Heart right ventricle (tissue), 16 donors: ENCODE data around the gene THSD7B. TPM values are rescaled to one million over a fixed set of nuclear protein-coding genes. Genes with fewer than 3 reads are reported as not detected.
"Not testable (repeated sequence)": the region's sequence is repeated elsewhere in the genome, so short reads cannot be mapped to it uniquely, and the experiment has no call there.

Experiments
- ATAC-seq, 8 donors: fragments of 200-7000 bp; cut with Tn5 transposase; one replicate each; pipeline ENCODE4 v1.9.1; 2020; ENCODE audit warnings: mild to moderate bottlenecking in 8 of 8, moderate library complexity in 8 of 8, moderate number of reproducible peaks in 1 of 8
- DNase-seq, 2 donors: peaks; one replicate each; pipeline ENCODE4 v3.0.0-alpha.2; 2020
- H3K27ac ChIP-seq, 10 donors: fragments of 200-600 bp; sonication (generic) in 2 of 10; one replicate each; pipeline versions ENCODE4 v1.5.0 to v1.8.0; 2020 to 2022; ENCODE audit warnings: mild to moderate bottlenecking in 3 of 10
- H3K27me3 ChIP-seq, 7 donors: fragments of 200-600 bp; one replicate each; pipeline ENCODE4 v1.8.0; 2021 to 2022; ENCODE audit warnings: mild to moderate bottlenecking in 2 of 7
- H3K36me3 ChIP-seq, 9 donors: fragments of 200-600 bp; sonication (generic) in 1 of 9; one replicate each; pipeline versions ENCODE4 v1.5.0 to v1.8.0; 2020 to 2022; ENCODE audit warnings: mild to moderate bottlenecking in 2 of 9
- H3K4me1 ChIP-seq, 9 donors: fragments of 200-600 bp; sonication (generic) in 1 of 9; one replicate each; pipeline versions ENCODE4 v1.5.0 to v1.8.0; 2020 to 2022; ENCODE audit warnings: mild to moderate bottlenecking in 4 of 9
- H3K4me3 ChIP-seq, 10 donors: fragments of 200-600 bp; sonication (generic) in 2 of 10; one replicate each; pipeline versions ENCODE4 v1.5.0 to v1.8.0; 2020 to 2022; ENCODE audit warnings: mild to moderate bottlenecking in 7 of 10, moderate library complexity in 2 of 10
- H3K9me3 ChIP-seq, 11 donors: fragments of 200-600 bp in 10 of 11; sonication (generic) in 2 of 11; one replicate each; pipeline versions ENCODE4 v1.5.0 to v1.8.0; 2013 to 2022; ENCODE audit warnings: mild to moderate bottlenecking in 2 of 11, control low read depth in 1 of 11, moderate library complexity in 1 of 11
- WGBS, 2 donors: extraction: QIAGEN DNeasy Blood & Tissue Kit; methylation state at CpG; one replicate each; pipeline ENCODE4 v1.1.7; 2013; ENCODE audit warnings: inconsistent platforms in 1 of 2; 5-methylcytosine and 5-hydroxymethylcytosine counted together
- intact Hi-C, 10 donors: fragments of 100-400 bp; cut with DNase I; formaldehyde crosslinking; loops; one replicate each; pipeline versions ENCODE4 v1.11.1 to v1.14.2; 2022
- polyA plus RNA-seq, 2 donors: library from polyadenylated mRNA; stranded (reverse); fragments of 200-250 nt; gene quantifications; one replicate each; pipeline ENCODE4 v1.2.3, GENCODE V29; 2013
- total RNA-seq, 10 donors: library from RNA; stranded (reverse); fragmentation: NEBNext Ultra II Directional in 3 of 10; extraction: Animal tissue kit (Norgen Biotek cat#: 25700) in 3 of 10; gene quantifications; one replicate each; pipeline versions ENCODE4 v1.2.1 to v1.2.4, GENCODE V29; 2021 to 2023
- TF ChIP-seq, protein P1 (sequence below), 9 donors: fragments of 200-600 bp; sonication (generic) in 2 of 9; IDR thresholded peaks; one replicate each; pipeline versions ENCODE4 v1.5.0 to v1.8.0; 2021 to 2022; ENCODE audit warnings: antibody characterized with exemption in 9 of 9, mild to moderate bottlenecking in 5 of 9, moderate library complexity in 1 of 9
- donor health status: Arrhythmogenic right ventricular cardiomyopathy.
- donor health status: ischemic (EF 13 %, LVEDD 7.1; RV severe dilation, severe dysfunction).
- donor health status: healthy with polysubstance abuse.
- donor health status: DM: no; HTN: yes; CAD: no.
- donor health status: DM: no; HTN: no; CAD: no.
- donor health status: ischemic (EF 25% LVEDD 6.9; RV normal size, moderate dysfunction).
- donor health status: ischemic (EF 25% LVEDD 5.7; RV mildly dilated, moderate dysfunction).
- donor health status: healthy.
- donor health status: DM: yes; HTN: yes; CAD: no.
- donor health status: Ischemic cardiomyopathy.
- donor health status: ischemic (EF 35%, LVEDD 5.7; RV mildly dilated, moderate dysfunction).
- donor health status: nonischemic (EF 11% LVEDD 7.7; RV severe dilation, severe dysfunction).
- donor health status: DM: yes; HTN: yes; CAD: no.
- donor health status: PGD.
- donor health status: ischemic (EF 29% LVEDD 5.4; RV normal size, mild dysfunction).
- donor health status: nonischemic (EF 23%, LVEDD 6.1; RV moderate dilation, normal function).

THSD7B gene
- total and polyA plus RNA-seq, 12 donors = 0.01 to 0.39 (median 0.18) TPM

DNA sequence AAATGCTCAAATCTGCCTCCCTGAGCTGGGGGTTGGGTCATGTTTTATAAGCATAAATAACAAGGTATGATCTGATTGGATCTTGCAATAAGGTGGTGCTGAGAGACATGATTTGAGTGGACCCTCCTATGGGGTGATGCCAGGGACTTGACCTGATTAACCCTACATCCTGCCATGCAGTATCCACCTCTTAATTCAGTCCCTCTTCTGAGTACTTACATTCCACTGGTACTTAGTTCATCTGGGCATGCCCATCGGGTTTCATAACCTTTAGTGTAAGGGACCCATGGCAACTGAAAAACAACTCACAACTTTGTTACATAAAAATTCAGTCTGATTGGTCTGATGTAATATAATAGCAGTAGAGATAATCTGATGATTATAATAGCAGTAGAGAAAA is 801.0 kb downstream of the THSD7B start:
- Histone ChIP-seq H3K27ac (no peak overlapping the region), H3K4me1 (no peaks in the 10 kb centered on the region), H3K9me3 (peaks cover 0 to 13% (median 0%) of the 10 kb centered on the region in 11 donors), H3K36me3 (no peaks in the 10 kb centered on the region), H3K4me3 (no peak overlapping the region), H3K27me3 (no peaks in the 10 kb centered on the region)
- ATAC-seq (no peak), DNase-seq (no peak)
- intact Hi-C loops = no loop called here
- TF ChIP-seq, protein P1, sequence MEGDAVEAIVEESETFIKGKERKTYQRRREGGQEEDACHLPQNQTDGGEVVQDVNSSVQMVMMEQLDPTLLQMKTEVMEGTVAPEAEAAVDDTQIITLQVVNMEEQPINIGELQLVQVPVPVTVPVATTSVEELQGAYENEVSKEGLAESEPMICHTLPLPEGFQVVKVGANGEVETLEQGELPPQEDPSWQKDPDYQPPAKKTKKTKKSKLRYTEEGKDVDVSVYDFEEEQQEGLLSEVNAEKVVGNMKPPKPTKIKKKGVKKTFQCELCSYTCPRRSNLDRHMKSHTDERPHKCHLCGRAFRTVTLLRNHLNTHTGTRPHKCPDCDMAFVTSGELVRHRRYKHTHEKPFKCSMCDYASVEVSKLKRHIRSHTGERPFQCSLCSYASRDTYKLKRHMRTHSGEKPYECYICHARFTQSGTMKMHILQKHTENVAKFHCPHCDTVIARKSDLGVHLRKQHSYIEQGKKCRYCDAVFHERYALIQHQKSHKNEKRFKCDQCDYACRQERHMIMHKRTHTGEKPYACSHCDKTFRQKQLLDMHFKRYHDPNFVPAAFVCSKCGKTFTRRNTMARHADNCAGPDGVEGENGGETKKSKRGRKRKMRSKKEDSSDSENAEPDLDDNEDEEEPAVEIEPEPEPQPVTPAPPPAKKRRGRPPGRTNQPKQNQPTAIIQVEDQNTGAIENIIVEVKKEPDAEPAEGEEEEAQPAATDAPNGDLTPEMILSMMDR (IDR thresholded peaks at IDR 0.05) = no peak
- WGBS, 2 donors = 79 to 92% methylated on average over 1 of the region's 1 CpG

DNA sequence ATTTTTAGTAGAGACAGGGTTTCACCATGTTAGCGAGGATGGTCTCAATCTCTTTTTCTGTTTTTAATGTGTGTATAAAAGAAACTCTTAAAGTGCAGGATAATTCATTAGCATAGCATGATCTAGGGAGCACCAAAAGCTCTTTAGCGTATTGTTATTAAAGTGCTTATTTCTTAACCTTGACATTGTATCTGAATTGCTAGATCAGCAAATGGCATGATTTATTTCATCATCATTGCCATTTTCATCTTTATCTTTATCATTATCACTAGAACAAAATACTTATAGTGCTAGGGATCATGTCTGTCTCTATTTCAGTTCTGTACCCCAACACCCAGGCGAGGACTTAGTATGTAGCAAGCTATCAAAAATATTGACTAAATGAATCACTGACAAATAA is 805.1 kb downstream of the THSD7B start:
- Histone ChIP-seq H3K9me3 (peaks cover 0 to 5% (median 0%) of the 10 kb centered on the region in 11 donors), H3K27me3 (no peaks in the 10 kb centered on the region), H3K27ac (no peak overlapping the region), H3K4me3 (no peak overlapping the region), H3K36me3 (no peaks in the 10 kb centered on the region), H3K4me1 (no peaks in the 10 kb centered on the region)
- DNase-seq (no peak), ATAC-seq (no peak)
- TF ChIP-seq, protein P1 (IDR thresholded peaks at IDR 0.05) = no peak
- intact Hi-C loops = no loop called here
- 79 to 80% methylated on average over 3 of the region's 3 CpGs for WGBS, 2 donors

DNA sequence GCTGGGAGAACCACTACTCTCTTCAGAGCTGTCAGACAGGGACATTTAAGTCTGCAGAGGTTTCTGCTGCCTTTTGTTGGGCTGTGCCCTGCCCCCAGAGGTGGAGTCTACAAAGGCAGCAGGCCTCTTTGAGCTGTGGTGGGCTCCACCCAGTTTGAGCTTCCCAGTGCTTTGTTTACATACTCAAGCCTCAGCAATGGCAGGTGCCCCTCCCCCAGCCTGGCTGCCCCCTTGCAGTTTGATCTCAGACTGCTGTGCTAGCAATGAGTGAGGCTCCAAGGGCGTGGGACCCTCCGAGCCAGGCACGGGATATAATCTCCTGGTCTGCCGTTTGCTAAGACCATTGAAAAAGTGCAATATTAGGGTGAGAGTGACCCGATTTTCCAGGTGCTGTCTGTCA is 822.5 kb downstream of the THSD7B start:
- intact Hi-C loops, H3K4me3 ChIP-seq, H3K27ac ChIP-seq, DNase-seq, ATAC-seq, H3K4me1 ChIP-seq, H3K27me3 ChIP-seq, H3K36me3 ChIP-seq: not testable (repeated sequence)
- peaks cover 0 to 29% (median 0%) of the 10 kb centered on the region in 11 donors for H3K9me3 ChIP-seq
- WGBS, 2 donors = 76 to 84% methylated on average over 5 of the region's 5 CpGs

DNA sequence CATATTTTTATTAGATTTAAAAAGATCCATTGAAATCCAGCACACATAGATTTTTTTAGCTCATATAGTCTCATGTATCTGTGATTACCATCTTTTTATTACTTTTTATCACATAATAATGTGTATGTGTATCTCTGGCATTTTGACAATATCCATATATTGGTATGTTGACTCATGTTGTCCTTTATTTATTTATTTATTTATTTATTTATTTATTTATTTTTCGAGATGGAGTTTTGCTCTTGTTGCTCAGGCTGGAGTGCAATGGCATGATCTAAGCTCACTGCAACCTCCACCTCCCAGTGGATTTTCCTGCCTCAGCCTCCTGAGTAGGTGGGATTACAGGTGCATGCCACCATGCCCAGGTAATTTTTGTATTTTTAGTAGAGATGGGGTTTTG is 823.2 kb downstream of the THSD7B start:
- DNase-seq, H3K4me3 ChIP-seq, H3K36me3 ChIP-seq, H3K27ac ChIP-seq, H3K4me1 ChIP-seq, ATAC-seq, intact Hi-C loops, H3K27me3 ChIP-seq: not testable (repeated sequence)
- H3K9me3 ChIP-seq = peaks cover 0 to 24% (median 0%) of the 10 kb centered on the region in 11 donors
- WGBS, 2 donors = 89 to 97% methylated on average over 1 of the region's 1 CpG

DNA sequence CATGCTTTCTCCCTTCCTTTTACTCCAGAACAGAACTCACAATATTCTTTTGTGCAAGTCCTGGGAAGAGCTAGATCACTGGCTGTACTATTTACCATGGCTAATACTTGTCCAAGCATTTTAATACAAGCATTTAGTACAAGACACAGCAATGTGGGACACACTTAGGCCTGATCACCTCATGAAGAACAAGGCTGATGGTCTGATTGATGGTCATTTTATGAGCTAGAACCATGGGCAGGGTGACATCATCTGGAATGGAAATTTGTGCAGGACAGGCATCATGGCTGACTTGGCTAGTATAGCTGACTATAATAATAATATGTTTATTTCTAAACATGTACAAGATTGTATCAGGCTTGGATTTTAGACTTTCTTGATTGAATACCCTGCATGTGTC is 824.8 kb downstream of the THSD7B start:
- H3K36me3 ChIP-seq = no peaks in the 10 kb centered on the region
- no peak for DNase-seq
- peaks cover 0 to 12% (median 0%) of the 10 kb centered on the region in 11 donors for H3K9me3 ChIP-seq
- no peaks in the 10 kb centered on the region for H3K4me1 ChIP-seq
- no peaks in the 10 kb centered on the region for H3K27me3 ChIP-seq
- H3K4me3 ChIP-seq = no peak overlapping the region
- TF ChIP-seq, protein P1 (IDR thresholded peaks at IDR 0.05) = no peak
- no peak for ATAC-seq
- intact Hi-C loops = no loop called here
- no peak overlapping the region for H3K27ac ChIP-seq
